Ovary (tissue), 3 donors: ENCODE measurements around the gene RPLP2.

Experiments used
- CTCF ChIP-seq, 3 donors: fragments of 450-650 bp in 2 of 3; fragments of 200-600 bp in 1 of 3; IDR thresholded peaks; one replicate each; pipeline versions ENCODE4 v1.5.1 to v1.8.0; 2016 to 2022; ENCODE audit warnings: antibody characterized with exemption in 3 of 3, mild to moderate bottlenecking in 1 of 3
- POLR2A ChIP-seq: fragments of 450-650 bp; IDR thresholded peaks from one replicate; pipeline ENCODE4 v1.6.1; 2017; ENCODE audit warnings: antibody characterized with exemption, mild to moderate bottlenecking, moderate library complexity
- donor health status: DM: no; HTN: no; CAD: no.

GRCh38 chr11:853682-854448 lies 44.1 kb downstream of the RPLP2 start:
- TF ChIP-seq CTCF (IDR thresholded peaks at IDR 0.05), result no peak
- TF ChIP-seq POLR2A, result no peak
